Heart left ventricle (tissue), 13 donors: ENCODE measurements around the gene ADIG.

Experiments used
- CTCF ChIP-seq, 12 donors: fragments of 200-600 bp; sonication (generic) in 4 of 12; IDR thresholded peaks; one replicate each; pipeline versions ENCODE4 v1.5.0 to v1.8.0; 2018 to 2022; ENCODE audit warnings: antibody characterized with exemption in 12 of 12, mild to moderate bottlenecking in 5 of 12
- POLR2A ChIP-seq, 2 donors: fragments of 450-650 bp; IDR thresholded peaks; one replicate each; pipeline ENCODE4 v1.6.1; 2017; ENCODE audit warnings: antibody characterized with exemption in 2 of 2, mild to moderate bottlenecking in 2 of 2, moderate library complexity in 2 of 2
- donor health status: ischemic (EF 13 %, LVEDD 7.1; RV severe dilation, severe dysfunction).
- donor health status: DM: no; HTN: yes; CAD: no.
- donor health status: DM: no; HTN: no; CAD: no.
- donor health status: ischemic (EF 25% LVEDD 6.9; RV normal size, moderate dysfunction).
- donor health status: ischemic (EF 25% LVEDD 5.7; RV mildly dilated, moderate dysfunction).
- donor health status: ischemic (EF 35%, LVEDD 5.7; RV mildly dilated, moderate dysfunction).
- donor health status: nonischemic (EF 11% LVEDD 7.7; RV severe dilation, severe dysfunction).
- donor health status: DM: yes; HTN: yes; CAD: no.
- donor health status: PGD.
- donor health status: ischemic (EF 29% LVEDD 5.4; RV normal size, mild dysfunction).
- donor health status: nonischemic (EF 23%, LVEDD 6.1; RV moderate dilation, normal function).

DNA sequence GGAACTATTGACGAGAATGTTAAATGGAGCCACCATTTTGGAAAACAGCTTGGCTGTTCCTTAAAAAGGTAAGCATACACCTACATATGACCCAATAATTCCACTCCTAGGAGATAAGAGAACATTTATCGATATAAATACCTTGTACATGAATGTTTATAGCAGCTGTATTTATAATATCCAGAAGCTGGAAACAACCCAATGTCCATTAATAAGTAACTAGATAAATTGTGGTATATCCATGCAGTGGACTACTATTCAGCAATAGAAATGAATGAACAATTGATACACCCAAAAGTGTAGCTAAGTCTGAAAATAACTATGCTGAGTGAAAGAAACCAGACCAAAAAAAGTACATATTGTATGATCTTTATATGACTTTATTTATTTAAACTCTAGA is 42.2 kb upstream of the ADIG start:
- no peak for TF ChIP-seq CTCF (IDR thresholded peaks at IDR 0.05)
- TF ChIP-seq POLR2A (IDR thresholded peaks at IDR 0.05), result no peak
